DND-41 (cell line): ENCODE results near the gene DISC1.

Source experiments
- ATAC-seq: fragments of 200-7000 bp; cut with Tn5 transposase; 3 replicates; pipeline ENCODE4 v1.9.1; 2021; ENCODE audit warnings: low read depth; ENCODE audit not compliant: insufficient read depth
- DNase-seq: peaks from one replicate; pipeline ENCODE4 v3.0.0-alpha.2; 2020
- H2AFZ ChIP-seq: 2 replicates; pipeline ENCODE4 v1.6.0; 2012; ENCODE audit warnings: low read depth, low read length
- H3K27ac ChIP-seq: 2 replicates; pipeline ENCODE4 v1.5.1; 2012; ENCODE audit warnings: low read length, inconsistent platforms
- H3K27me3 ChIP-seq: fragments of 200-600 bp; sonication (generic); 2 replicates; pipeline ENCODE4 v1.6.0; 2012; ENCODE audit warnings: low read length, mild to moderate bottlenecking, inconsistent platforms; ENCODE audit not compliant: insufficient read depth, poor library complexity
- H3K36me3 ChIP-seq: 2 replicates; pipeline ENCODE4 v1.5.1; 2012; ENCODE audit warnings: low read length, inconsistent platforms; ENCODE audit not compliant: insufficient read depth
- H3K4me1 ChIP-seq: 2 replicates; pipeline ENCODE4 v1.5.1; 2012; ENCODE audit warnings: mild to moderate bottlenecking, low read length; ENCODE audit not compliant: insufficient read depth
- H3K4me2 ChIP-seq: 2 replicates; pipeline ENCODE4 v1.6.0; 2012; ENCODE audit warnings: mild to moderate bottlenecking, moderate library complexity, low read length, inconsistent platforms; ENCODE audit not compliant: insufficient read depth
- H3K4me3 ChIP-seq, 2 experiments: fragments of 200-600 bp in 1 of 2; shearing (Covaris generic) in 1 of 2; 2 replicates each; pipeline ENCODE4 v1.5.1; 2012 to 2016; ENCODE audit warnings: inconsistent platforms in 2 of 2, low read length in 2 of 2, mild to moderate bottlenecking in 2 of 2, low read depth in 1 of 2, moderate library complexity in 1 of 2
- H3K79me2 ChIP-seq: 2 replicates; pipeline ENCODE4 v1.6.0; 2012; ENCODE audit warnings: low read length, inconsistent platforms; ENCODE audit not compliant: insufficient read depth
- H3K9ac ChIP-seq: 2 replicates; pipeline ENCODE4 v1.6.0; 2012; ENCODE audit warnings: low read depth, mild to moderate bottlenecking, inconsistent platforms, low read length, moderate library complexity
- H3K9me3 ChIP-seq: 2 replicates; pipeline ENCODE4 v1.5.1; 2012; ENCODE audit warnings: low read length, moderate library complexity, mild to moderate bottlenecking, inconsistent platforms; ENCODE audit not compliant: insufficient read depth, severe bottlenecking
- H4K20me1 ChIP-seq: 2 replicates; pipeline ENCODE4 v1.6.0; 2012; ENCODE audit warnings: low read length; ENCODE audit not compliant: insufficient read depth
- CTCF ChIP-seq: IDR thresholded peaks from 2 replicates; pipeline ENCODE4 v1.5.1; 2012; ENCODE audit warnings: borderline replicate concordance, low read length, moderate library complexity, mild to moderate bottlenecking; ENCODE audit not compliant: poor library complexity, severe bottlenecking; ENCODE audit errors: extremely low read depth
- EZH2 ChIP-seq: IDR thresholded peaks from 3 replicates; pipeline ENCODE4 v1.6.1; 2012; ENCODE audit warnings: borderline replicate concordance, low read depth, mild to moderate bottlenecking, moderate library complexity, low read length, inconsistent platforms; ENCODE audit not compliant: severe bottlenecking

Gene DISC1

GRCh38 chr1:231684356-231685244 lies 58.0 kb downstream of the DISC1 start:
- Histone ChIP-seq H3K4me2 (no peak overlapping the region), H3K4me1 (no peaks in the 10 kb centered on the region), H4K20me1 (no peaks in the 10 kb centered on the region), H3K79me2 (no peaks in the 10 kb centered on the region), H3K4me3 (no peak overlapping the region), H3K9ac (no peak overlapping the region), H3K27me3 (no peaks in the 10 kb centered on the region), H3K27ac (no peak overlapping the region), H3K36me3 (no peaks in the 10 kb centered on the region), H2AFZ (no peak overlapping the region), H3K9me3 (peaks cover 9% of the 10 kb centered on the region)
- ATAC-seq (no peak), DNase-seq (no peak)
- TF ChIP-seq EZH2 (no peak), CTCF (no peak)

- H3K79me2 ChIP-seq: no peaks in the 10 kb centered on the region
- H3K4me3 ChIP-seq: no peak overlapping the region
- H3K9me3 ChIP-seq: peaks cover 9% of the 10 kb centered on the region
- H3K4me1 ChIP-seq: no peaks in the 10 kb centered on the region
- no peaks in the 10 kb centered on the region for H4K20me1 ChIP-seq
- ATAC-seq (no peak), DNase-seq (no peak)
- H2AFZ ChIP-seq: no peak overlapping the region
- H3K9ac ChIP-seq: no peak overlapping the region
- no peak overlapping the region for H3K27ac ChIP-seq
- H3K27me3 ChIP-seq: no peaks in the 10 kb centered on the region
- no peak for TF ChIP-seq EZH2
- H3K4me2 ChIP-seq: no peak overlapping the region
- no peaks in the 10 kb centered on the region for H3K36me3 ChIP-seq
These were observed 59.8 kb downstream of the DISC1 start for GRCh38 chr1:231686384-231686783.

GRCh38 chr1:231688989-231689388 lies 62.4 kb downstream of the DISC1 start:
- peaks cover 9% of the 10 kb centered on the region for H3K9me3 ChIP-seq
- H3K4me3 ChIP-seq: no peak overlapping the region
- H3K4me1 ChIP-seq: no peaks in the 10 kb centered on the region
- ATAC-seq (no peak), DNase-seq (no peak)
- H3K4me2 ChIP-seq: no peak overlapping the region
- H3K27me3 ChIP-seq: no peaks in the 10 kb centered on the region
- no peaks in the 10 kb centered on the region for H3K79me2 ChIP-seq
- no peak overlapping the region for H3K9ac ChIP-seq
- no peaks in the 10 kb centered on the region for H3K36me3 ChIP-seq
- TF ChIP-seq EZH2 (no peak), CTCF (no peak)
- no peak overlapping the region for H2AFZ ChIP-seq
- H4K20me1 ChIP-seq: no peaks in the 10 kb centered on the region
- no peak overlapping the region for H3K27ac ChIP-seq

- Histone ChIP-seq H3K79me2 (no peaks in the 10 kb centered on the region), H3K4me1 (no peaks in the 10 kb centered on the region), H3K4me3 (no peak overlapping the region), H3K9me3 (peaks cover 9% of the 10 kb centered on the region), H3K36me3 (peaks cover 4% of the 10 kb centered on the region; the same call in 1 of the 2 replicates), H4K20me1 (no peaks in the 10 kb centered on the region), H3K27ac (no peak overlapping the region), H3K4me2 (no peak overlapping the region), H3K27me3 (no peaks in the 10 kb centered on the region), H2AFZ (no peak overlapping the region), H3K9ac (no peak overlapping the region)
- DNase-seq: no peak
- no peak for ATAC-seq
- TF ChIP-seq EZH2 (no peak), CTCF (no peak)
These were observed 63.5 kb downstream of the DISC1 start for GRCh38 chr1:231690059-231690458.
